Endothelial cell of umbilical vein (primary cell): Measurements from ENCODE around the gene SCNM1. TPM values are rescaled to one million over a fixed set of nuclear protein-coding genes. Genes with fewer than 3 reads are reported as not detected.

Source experiments
- BruUV-seq: library from RNA; stranded (reverse); fragments of 400-500 nt; replicated peaks from 2 replicates; lab custom pipeline; 2021; lab: Mats Ljungman, UMichigan
- CTCF ChIA-PET: fragments of 300-600, 350-600 bp; sonication (Branson Sonifier 250); formaldehyde crosslinking; loops from one replicate; lab custom pipeline; 2021; ENCODE audit warnings: antibody characterized with exemption, inconsistent platforms; lab: Charles Lee
- POLR2A ChIA-PET: fragments of 300-600, 350-600 bp; sonication (Branson Sonifier 250); formaldehyde crosslinking; loops from one replicate; lab custom pipeline; 2021; ENCODE audit warnings: antibody characterized with exemption, inconsistent platforms; lab: Charles Lee
- DNase-seq: peaks from one replicate; pipeline ENCODE4 v3.0.0-alpha.2; 2011; ENCODE audit warnings: low read depth, low spot score
- FAIRE-seq: peaks from 2 replicates; lab custom pipeline; 2011; peaks lifted over from hg19 to GRCh38; lab: Jason Lieb, UNC
- H2AFZ ChIP-seq: 2 replicates; pipeline ENCODE4 v1.6.0; 2012; ENCODE audit warnings: low read depth, low read length, control low read depth, inconsistent platforms
- H3K27ac ChIP-seq: 2 replicates; pipeline ENCODE4 v1.5.1; 2011; ENCODE audit warnings: low read depth, mild to moderate bottlenecking, control low read depth, low read length, moderate library complexity; ENCODE audit not compliant: insufficient read depth
- H3K27me3 ChIP-seq, 2 experiments: 2 replicates each; pipeline versions ENCODE4 v1.6.0 to v1.6.1; 2011; ENCODE audit warnings: low read length in 2 of 2, mixed read lengths in 1 of 2; ENCODE audit not compliant: control insufficient read depth in 2 of 2, insufficient read depth in 2 of 2
- H3K36me3 ChIP-seq, 2 experiments: 2 replicates in 1 of 2; 3 replicates in 1 of 2; pipeline ENCODE4 v1.5.1; 2011; ENCODE audit warnings: low read length in 2 of 2, mild to moderate bottlenecking in 1 of 2, moderate library complexity in 1 of 2; ENCODE audit not compliant: control insufficient read depth in 2 of 2, insufficient read depth in 2 of 2; ENCODE audit errors: extremely low read depth in 1 of 2
- H3K4me1 ChIP-seq: 3 replicates; pipeline ENCODE4 v1.5.1; 2011; ENCODE audit warnings: mild to moderate bottlenecking, low read length; ENCODE audit not compliant: control insufficient read depth, insufficient read depth; ENCODE audit errors: extremely low read depth
- H3K4me2 ChIP-seq: 2 replicates; pipeline ENCODE4 v1.6.1; 2011; ENCODE audit warnings: low read length, control low read depth, mixed read lengths; ENCODE audit not compliant: insufficient read depth
- H3K4me3 ChIP-seq, 3 experiments: fragments of 200-600 bp in 1 of 3; sonication (generic), shearing (Covaris generic) in 1 of 3; replicated peaks in 1 of 3; 2 replicates each; pipeline ENCODE4 v1.5.1; 2011 to 2016; ENCODE audit warnings: control low read depth in 3 of 3, low read length in 3 of 3, mild to moderate bottlenecking in 2 of 3, inconsistent platforms in 1 of 3, low read depth in 1 of 3, moderate library complexity in 1 of 3; ENCODE audit not compliant: insufficient read depth in 1 of 3
- H3K79me2 ChIP-seq: 2 replicates; pipeline ENCODE4 v1.6.0; 2012; ENCODE audit warnings: low read length, inconsistent platforms; ENCODE audit not compliant: control insufficient read depth, insufficient read depth
- H3K9ac ChIP-seq: replicated peaks from 2 replicates; pipeline ENCODE3; 2011; ENCODE audit warnings: low read length, control low read depth; ENCODE audit not compliant: insufficient read depth; ENCODE audit errors: extremely low read depth
- H3K9me1 ChIP-seq: replicated peaks from 3 replicates; pipeline ENCODE4 v1.6.0; 2011; ENCODE audit warnings: mild to moderate bottlenecking, low read length; ENCODE audit not compliant: control insufficient read depth, insufficient read depth; ENCODE audit errors: extremely low read depth
- H3K9me3 ChIP-seq: replicated peaks from 2 replicates; pipeline ENCODE4 v1.5.1; 2012; ENCODE audit warnings: low read length, inconsistent platforms; ENCODE audit not compliant: control insufficient read depth, insufficient read depth
- H4K20me1 ChIP-seq: replicated peaks from 2 replicates; pipeline ENCODE3; 2011; ENCODE audit warnings: mild to moderate bottlenecking, low read length; ENCODE audit not compliant: control insufficient read depth, insufficient read depth; ENCODE audit errors: extremely low read depth
- CTCF ChIP-seq, 2 donors: IDR thresholded peaks; 1 replicate in 1 of 2; 2 replicates in 1 of 2; pipeline ENCODE4 v1.5.1; 2011; ENCODE audit warnings: low read length in 2 of 2, mild to moderate bottlenecking in 2 of 2, moderate library complexity in 2 of 2, control low read depth in 1 of 2, inconsistent platforms in 1 of 2, low read depth in 1 of 2; ENCODE audit not compliant: insufficient read depth in 1 of 2; ENCODE audit errors: extremely low read depth in 1 of 2
- EZH2 ChIP-seq: IDR thresholded peaks from 2 replicates; pipeline ENCODE4 v1.6.1; 2012; ENCODE audit warnings: borderline replicate concordance, low read depth, mild to moderate bottlenecking, moderate library complexity, low read length, inconsistent platforms; ENCODE audit not compliant: severe bottlenecking
- FOS ChIP-seq: IDR thresholded peaks from 2 replicates; pipeline ENCODE4 v1.6.1; 2011; ENCODE audit warnings: mild to moderate bottlenecking, low read length, moderate library complexity, borderline replicate concordance; ENCODE audit not compliant: insufficient read depth
- GATA2 ChIP-seq: IDR thresholded peaks from 2 replicates; pipeline ENCODE4 v1.7.0; 2011; ENCODE audit warnings: low read depth, mild to moderate bottlenecking, moderate library complexity, mixed read lengths, low read length; ENCODE audit not compliant: insufficient read length, insufficient read depth
- JUN ChIP-seq: IDR thresholded peaks from 2 replicates; pipeline ENCODE4 v1.6.1; 2011; ENCODE audit warnings: borderline replicate concordance, low read depth; ENCODE audit not compliant: insufficient read length, insufficient read depth
- MAX ChIP-seq: IDR thresholded peaks from 2 replicates; pipeline ENCODE4 v1.6.1; 2011; ENCODE audit not compliant: insufficient read depth, insufficient read length
- MYC ChIP-seq: IDR thresholded peaks from one replicate; pipeline ENCODE4 v1.6.1; 2011; ENCODE audit warnings: mild to moderate bottlenecking, low read depth, low read length
- POLR2A ChIP-seq: IDR thresholded peaks from 2 replicates; pipeline ENCODE4 v1.6.1; 2012; ENCODE audit warnings: low read depth, mild to moderate bottlenecking, control low read depth, low read length
- POLR2AphosphoS5 ChIP-seq: IDR thresholded peaks from 2 replicates; pipeline ENCODE4 v1.6.1; 2012; ENCODE audit warnings: low read depth, mild to moderate bottlenecking, control low read depth, low read length, moderate library complexity; ENCODE audit not compliant: insufficient read depth
- dilution Hi-C: fragments of 300-500 bp; cut with MboI; formaldehyde crosslinking; loops from one replicate; pipeline ENCODE4 v1.15.0; 2019; ENCODE audit warnings: low sequenced_read_pairs; ENCODE audit not compliant: extremely low pct_ligation_motif_present
- intact Hi-C: fragments of 100-400 bp; cut with micrococcal nuclease; formaldehyde crosslinking; loops from one replicate; pipeline ENCODE4 v1.10.0; 2022
- polyA plus RNA-seq, 4 experiments: library from polyadenylated mRNA; depleted of rRNA in 3 of 4; stranded (reverse) in 3 of 4; unstranded in 1 of 4; fragments of >200 nt; gene quantifications; 2 replicates each; pipeline versions ENCODE4 v1.2.1 to v1.2.3, GENCODE V29; 2011 to 2012; ENCODE audit warnings: missing spikeins in 1 of 4
- total RNA-seq: library from RNA; stranded (reverse); gene quantifications from 2 replicates; pipeline ENCODE4 v1.2.3, GENCODE V29; 2021

SCNM1 gene
- total and polyA plus RNA-seq, 2 donors (not counting 3 experiments of a cell fraction or from before 2014, with no cell fraction given) = 17.3 to 43.1 TPM

- H3K9me1 ChIP-seq = no peaks in the 10 kb centered on the region
- intact Hi-C loops (loop anchor here (1.0 kb wide), 2 partner anchors 57 to 86 kb away; partner anchors contain the start of gene GABPB2), dilution Hi-C loops (no loop called here)
- BruUV-seq = no TSS peak
- peak within 1 kb of the TSS; percentile 52 for H3K4me2 ChIP-seq
- POLR2A ChIA-PET = interaction anchor here (3.0 kb wide), 1 partner anchor 57 kb away, joined by 16 read pairs; no protein-coding TSS in a partner anchor
- no peak within 1 kb of the TSS for H2AFZ ChIP-seq
- H3K9ac ChIP-seq = no peak within 1 kb of the TSS
- peaks cover 18% of the 10 kb centered on the region for H3K4me1 ChIP-seq
- H3K79me2 ChIP-seq = no peaks in the 10 kb centered on the region
- peaks cover 2 to 13% of the 10 kb centered on the region in 2 experiments for H3K36me3 ChIP-seq
- H3K27me3 ChIP-seq = no peaks in the 10 kb centered on the region
- H3K27ac ChIP-seq = peak within 1 kb of the TSS; percentile 25
- CTCF ChIA-PET = interaction anchor here (0.5 to 11.7 kb wide), 13 partner anchors 8 to 186 kb away, joined by 3 to 623 read pairs (median 3); partner anchors contain the start of genes C1orf56, GABPB2 and TMOD4
- FAIRE-seq (no peak), DNase-seq (no peak)
- no peak within 1 kb of the TSS for H3K4me3 ChIP-seq
- H3K9me3 ChIP-seq = no peaks in the 10 kb centered on the region
- TF ChIP-seq JUN = no peak
- no peak for TF ChIP-seq POLR2A
- TF ChIP-seq POLR2AphosphoS5 = no peak
- TF ChIP-seq CTCF (IDR thresholded peaks at IDR 0.05; ENCODE audit: extremely low read depth in 1 of 2, insufficient read depth in 1 of 2, low read depth in 1 of 2, low read length in 2 of 2) = no peak
- TF ChIP-seq EZH2 = no peak
- no peak for TF ChIP-seq MYC
- no peak for TF ChIP-seq GATA2
- no peak for TF ChIP-seq MAX
- TF ChIP-seq FOS = no peak
- H4K20me1 ChIP-seq = no peaks in the 10 kb centered on the region
Measured at GRCh38 chr1:151156515-151156819, 9.5 kb upstream of the SCNM1 start, which contains the start of gene TNFAIP8L2. Gene TNFAIP8L2 (plus strand): TSS chr1:151156649. CDS start chr1:151158698, 2,049 bp downstream.
